Endodermal cell (in vitro differentiated cells): Measurements from ENCODE around the gene GNMT. TPM values are rescaled to one million over a fixed set of nuclear protein-coding genes. Genes with fewer than 3 reads are reported as not detected.

ENCODE experiments used
- DNase-seq: peaks from one replicate; pipeline ENCODE4 v3.0.0-alpha.2; 2017
- H3K27ac ChIP-seq: 2 replicates; pipeline ENCODE4 v1.5.1; 2013; ENCODE audit warnings: mild to moderate bottlenecking, low read depth, low read length, moderate library complexity
- H3K27me3 ChIP-seq: 2 replicates; pipeline ENCODE4 v1.6.1; 2013; ENCODE audit warnings: mild to moderate bottlenecking, low read length, moderate library complexity; ENCODE audit not compliant: insufficient read depth, control insufficient read depth, poor library complexity, severe bottlenecking
- H3K36me3 ChIP-seq: 2 replicates; pipeline ENCODE4 v1.7.0; 2013; ENCODE audit warnings: mild to moderate bottlenecking, low read length, moderate library complexity; ENCODE audit not compliant: control insufficient read depth, insufficient read depth
- H3K4me1 ChIP-seq: one replicate; pipeline ENCODE4 v1.7.0; 2013; ENCODE audit warnings: low read length; ENCODE audit not compliant: control insufficient read depth, insufficient read depth
- H3K4me3 ChIP-seq: 2 replicates; pipeline ENCODE4 v1.5.1; 2013; ENCODE audit warnings: mild to moderate bottlenecking, low read length, moderate library complexity
- H3K9ac ChIP-seq: 2 replicates; pipeline ENCODE4 v1.6.1; 2013; ENCODE audit warnings: mild to moderate bottlenecking, low read length, moderate library complexity; ENCODE audit not compliant: poor library complexity, severe bottlenecking; ENCODE audit errors: extremely low read depth
- H3K9me3 ChIP-seq: 2 replicates; pipeline ENCODE4 v1.6.1; 2013; ENCODE audit warnings: mild to moderate bottlenecking, low read length, moderate library complexity; ENCODE audit not compliant: control insufficient read depth
- H3K27ac Mint-ChIP-seq: 2 replicates; pipeline ENCODE4 v1.8.0; 2020; ENCODE audit warnings: mixed read lengths
- H3K27me3 Mint-ChIP-seq: 2 replicates; pipeline ENCODE4 v1.8.0; 2021; ENCODE audit warnings: mild to moderate bottlenecking, mixed read lengths; ENCODE audit not compliant: insufficient read depth
- H3K36me3 Mint-ChIP-seq: 2 replicates; pipeline ENCODE4 v1.8.0; 2020; ENCODE audit warnings: low read depth, mixed read lengths
- H3K4me1 Mint-ChIP-seq: 2 replicates; pipeline ENCODE4 v1.8.0; 2020; ENCODE audit warnings: mixed read lengths
- H3K4me3 Mint-ChIP-seq: 2 replicates; pipeline ENCODE4 v1.8.0; 2020; ENCODE audit warnings: mild to moderate bottlenecking, moderate library complexity, mixed read lengths
- H3K9me3 Mint-ChIP-seq: 2 replicates; pipeline ENCODE4 v1.8.0; 2020; ENCODE audit warnings: mild to moderate bottlenecking, mixed read lengths
- CTCF ChIP-seq: fragments of 200-600 bp; sonication (generic); conservative IDR thresholded peaks from 2 replicates; pipeline ENCODE4 v1.5.0; 2021; ENCODE audit warnings: antibody characterized with exemption, mild to moderate bottlenecking
- WGBS, 2 experiments: methylation state at CpG; one replicate each; pipeline versions ENCODE4 v1.1.5 to v1.1.7; 2013; ENCODE audit warnings: missing lambda C conversion rate in 2 of 2, mixed read lengths in 1 of 2; ENCODE audit not compliant: insufficient coverage in 1 of 2, insufficient read length in 1 of 2; 5-methylcytosine and 5-hydroxymethylcytosine counted together
- total RNA-seq, 2 donors: library from RNA; stranded (reverse); fragmentation: NEBNext Ultra II Directional in 1 of 2; extraction: Animal tissue kit (Norgen Biotek cat#: 25700) in 1 of 2; gene quantifications; 2 replicates in 1 of 2; 3 replicates in 1 of 2; pipeline ENCODE4 v1.2.1, GENCODE V29; 2021

GNMT gene
- total RNA-seq, 2 donors from 2014 or later = 0.75 to 0.84 TPM

GRCh38 chr6:42915732-42916131, 44.8 kb upstream of the GNMT start, which contains the start of gene PTCRA:
Gene PTCRA, plus strand, starts transcription at chr6:42916053. Its CDS starts 17 bp downstream, at chr6:42916070.
- no peak within 1 kb of the TSS for H3K27ac ChIP-seq
- no peaks in the 10 kb centered on the region for H3K36me3 Mint-ChIP-seq
- peaks cover 2% of the 10 kb centered on the region for H3K27me3 Mint-ChIP-seq
- no peak for DNase-seq
- H3K9ac ChIP-seq = no peak within 1 kb of the TSS
- no peaks in the 10 kb centered on the region for H3K36me3 ChIP-seq
- H3K27me3 ChIP-seq = no peaks in the 10 kb centered on the region
- no peaks in the 10 kb centered on the region for H3K4me1 Mint-ChIP-seq
- no peak for TF ChIP-seq CTCF
- no peaks in the 10 kb centered on the region for H3K9me3 ChIP-seq
- peak within 1 kb of the TSS; percentile 44 for H3K27ac Mint-ChIP-seq
- no peak within 1 kb of the TSS for H3K4me3 ChIP-seq
- H3K4me1 ChIP-seq = no peaks in the 10 kb centered on the region
- 91 to 95% methylated on average over 6 to 10 of the region's 10 CpGs for WGBS, 2 experiments
- H3K4me3 Mint-ChIP-seq = no peak within 1 kb of the TSS
- H3K9me3 Mint-ChIP-seq = no peaks in the 10 kb centered on the region

- WGBS, 2 experiments = 85 to 100% methylated on average over 1 of the region's 1 CpG
- TF ChIP-seq CTCF = no peak
- Histone ChIP-seq H3K9me3 (no peaks in the 10 kb centered on the region), H3K27ac (no peak overlapping the region), H3K4me1 (no peaks in the 10 kb centered on the region), H3K4me3 (no peak overlapping the region), H3K36me3 (no peaks in the 10 kb centered on the region), H3K9ac (no peak overlapping the region), H3K27me3 (no peaks in the 10 kb centered on the region)
- DNase-seq = no peak
- no peaks in the 10 kb centered on the region for H3K4me1 Mint-ChIP-seq
- no peak overlapping the region for H3K4me3 Mint-ChIP-seq
- H3K9me3 Mint-ChIP-seq = no peaks in the 10 kb centered on the region
- H3K36me3 Mint-ChIP-seq = no peaks in the 10 kb centered on the region
- no peak overlapping the region for H3K27ac Mint-ChIP-seq
- H3K27me3 Mint-ChIP-seq = peaks cover 2% of the 10 kb centered on the region
Measured at GRCh38 chr6:42916288-42916687, 44.3 kb upstream of the GNMT start.

GRCh38 chr6:42921801-42922200, 38.8 kb upstream of the GNMT start:
- Histone ChIP-seq H3K4me3 (no peak overlapping the region), H3K9ac (no peak overlapping the region), H3K36me3 (no peaks in the 10 kb centered on the region), H3K9me3 (no peaks in the 10 kb centered on the region), H3K27ac (no peak overlapping the region), H3K27me3 (no peaks in the 10 kb centered on the region), H3K4me1 (no peaks in the 10 kb centered on the region)
- Mint-ChIP-seq H3K4me1 (no peaks in the 10 kb centered on the region), H3K27ac (no peak overlapping the region), H3K4me3 (no peak overlapping the region), H3K9me3 (no peaks in the 10 kb centered on the region), H3K36me3 (no peaks in the 10 kb centered on the region), H3K27me3 (peaks cover 2% of the 10 kb centered on the region)
- WGBS, 2 experiments = 85 to 92% methylated on average over 3 to 6 of the region's 6 CpGs
- TF ChIP-seq CTCF = no peak
- no peak for DNase-seq
